ENCODE data around the gene CCSER1. TPM values are rescaled to one million over a fixed set of nuclear protein-coding genes. Genes with fewer than 3 reads are reported as not detected.
"Not testable (repeated sequence)": the region's sequence is repeated elsewhere in the genome, so short reads cannot be mapped to it uniquely, and the experiment has no call there.

The CCSER1 gene
- total RNA-seq, 1 donor from 2014 or later, result 1.4 TPM

DNA sequence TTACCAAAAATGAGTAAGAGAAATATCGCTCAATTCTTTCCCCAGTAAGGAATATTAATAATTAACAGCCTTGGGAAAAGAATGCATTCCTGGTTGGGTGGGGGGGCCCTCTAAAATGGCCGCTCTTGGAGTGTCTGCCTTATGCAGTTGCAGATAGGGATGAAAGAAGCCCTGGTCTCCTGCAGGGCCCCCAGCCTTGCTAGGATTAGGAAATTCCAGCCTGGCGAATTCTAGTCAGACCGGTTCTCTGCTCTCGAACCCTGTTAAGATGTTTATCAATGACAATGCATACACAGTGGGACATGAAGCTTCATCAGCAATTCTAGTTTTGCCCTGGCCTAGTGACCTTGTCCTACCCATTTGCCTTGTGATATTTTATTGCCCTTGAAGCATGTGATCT lies 1128.8 kb downstream of the CCSER1 start:
- Histone ChIP-seq H3K4me3 (ENCODE audit: low read depth, low read length) (no peak overlapping the region), H3K36me3 (ENCODE audit: control insufficient read depth, insufficient read depth, low read length) (no peaks in the 10 kb centered on the region), H3K27me3 (ENCODE audit: control insufficient read depth, insufficient read depth, low read length) (no peaks in the 10 kb centered on the region)
- no peak for TF ChIP-seq CTCF (IDR thresholded peaks at IDR 0.05; ENCODE audit: insufficient read depth, low read length, poor library complexity, severe bottlenecking)
- DNase-seq (ENCODE audit: low read depth), result no peak

DNA sequence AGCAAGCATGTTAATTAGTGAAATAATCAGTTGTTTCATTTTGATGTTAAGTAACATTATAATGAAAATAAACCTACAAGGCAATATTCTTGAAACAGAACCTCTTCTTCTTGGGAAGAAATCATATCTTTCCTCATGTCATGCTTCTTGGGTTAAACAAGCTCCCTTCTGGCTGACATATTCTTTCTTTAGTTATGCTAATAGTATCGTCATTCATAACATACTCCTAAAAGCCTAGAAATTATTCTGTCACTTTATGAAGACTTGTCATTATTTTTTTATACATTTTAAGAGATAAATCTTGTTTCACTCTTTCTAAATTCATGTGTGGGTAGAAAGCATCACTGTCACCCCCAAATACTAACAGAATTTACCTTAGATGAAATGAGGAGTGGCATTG lies 1129.6 kb downstream of the CCSER1 start:
- H3K36me3 ChIP-seq (ENCODE audit: control insufficient read depth, insufficient read depth, low read length), result no peaks in the 10 kb centered on the region
- no peak overlapping the region for H3K4me3 ChIP-seq (ENCODE audit: low read depth, low read length)
- no peak for DNase-seq (ENCODE audit: low read depth)
- no peaks in the 10 kb centered on the region for H3K27me3 ChIP-seq (ENCODE audit: control insufficient read depth, insufficient read depth, low read length)
- TF ChIP-seq CTCF (IDR thresholded peaks at IDR 0.05; ENCODE audit: insufficient read depth, low read length, poor library complexity, severe bottlenecking), result no peak

DNA sequence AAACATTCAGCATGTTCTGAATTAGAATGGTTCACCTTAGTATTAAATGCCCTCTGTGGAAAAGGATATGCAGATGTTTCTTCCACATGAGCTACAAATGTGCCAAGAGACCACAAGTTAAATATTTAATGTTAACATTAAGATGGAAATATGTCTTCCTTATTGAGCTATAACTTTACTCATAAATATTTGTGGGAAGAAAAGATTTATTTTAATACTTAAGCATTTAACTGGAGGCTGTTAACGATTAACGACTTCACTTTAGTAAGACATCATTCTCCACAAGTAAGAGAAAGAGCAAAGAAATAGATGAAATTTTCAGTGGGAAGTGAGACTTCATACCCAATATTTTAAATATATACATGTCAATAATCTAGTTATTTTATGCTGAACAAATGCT lies 1130.5 kb downstream of the CCSER1 start:
- H3K36me3 ChIP-seq (ENCODE audit: control insufficient read depth, insufficient read depth, low read length), result no peaks in the 10 kb centered on the region
- H3K27me3 ChIP-seq (ENCODE audit: control insufficient read depth, insufficient read depth, low read length), result no peaks in the 10 kb centered on the region
- no peak for DNase-seq (ENCODE audit: low read depth)
- no peak overlapping the region for H3K4me3 ChIP-seq (ENCODE audit: low read depth, low read length)
- TF ChIP-seq CTCF (IDR thresholded peaks at IDR 0.05; ENCODE audit: insufficient read depth, low read length, poor library complexity, severe bottlenecking), result no peak

- TF ChIP-seq CTCF (IDR thresholded peaks at IDR 0.05; ENCODE audit: insufficient read depth, low read length, poor library complexity, severe bottlenecking), result no peak
- no peaks in the 10 kb centered on the region for H3K36me3 ChIP-seq (ENCODE audit: control insufficient read depth, insufficient read depth, low read length)
- no peak overlapping the region for H3K4me3 ChIP-seq (ENCODE audit: low read depth, low read length)
- DNase-seq (ENCODE audit: low read depth), result no peak
- no peaks in the 10 kb centered on the region for H3K27me3 ChIP-seq (ENCODE audit: control insufficient read depth, insufficient read depth, low read length)
Observed at GRCh38 chr4:91258326-91258725, 1131.1 kb downstream of the CCSER1 start.

GRCh38 chr4:91267543-91267942 lies 1140.3 kb downstream of the CCSER1 start:
- TF ChIP-seq CTCF (IDR thresholded peaks at IDR 0.05; ENCODE audit: insufficient read depth, low read length, poor library complexity, severe bottlenecking), result no peak
- Histone ChIP-seq H3K27me3 (ENCODE audit: control insufficient read depth, insufficient read depth, low read length) (no peaks in the 10 kb centered on the region), H3K36me3 (ENCODE audit: control insufficient read depth, insufficient read depth, low read length) (no peaks in the 10 kb centered on the region), H3K4me3 (ENCODE audit: low read depth, low read length) (no peak overlapping the region)
- DNase-seq (ENCODE audit: low read depth), result no peak

DNA sequence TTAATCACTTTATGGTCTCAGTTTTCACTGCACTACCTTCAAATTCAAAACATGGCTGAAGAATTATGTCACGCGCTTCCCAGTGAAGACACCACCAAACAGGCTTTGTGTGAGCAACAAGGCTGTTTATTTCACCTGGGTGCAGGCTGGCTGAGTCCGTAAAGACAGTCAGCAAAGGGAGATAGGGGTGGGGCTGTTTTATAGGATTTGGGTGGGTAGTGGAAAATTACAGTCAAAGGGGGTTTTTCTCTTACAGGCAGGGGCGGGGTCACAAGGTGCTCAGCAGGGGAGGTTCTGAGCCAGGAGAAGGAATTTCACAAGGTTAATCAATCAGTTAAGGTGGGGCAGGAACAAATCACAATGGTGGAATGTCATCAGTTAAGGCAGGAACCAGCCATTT lies 1141.3 kb downstream of the CCSER1 start:
- DNase-seq (ENCODE audit: low read depth); H3K4me3 ChIP-seq (ENCODE audit: low read depth, low read length); H3K36me3 ChIP-seq (ENCODE audit: control insufficient read depth, insufficient read depth, low read length); H3K27me3 ChIP-seq (ENCODE audit: control insufficient read depth, insufficient read depth, low read length): not testable (repeated sequence)

All from kidney epithelial cell (primary cell).